ENCODE results near the gene GNG7.
A peak's percentile ranks its signal among the peaks of the same experiment; 100 is the strongest.
"Not testable (repeated sequence)": the region's sequence is repeated elsewhere in the genome, so short reads cannot be mapped to it uniquely, and the experiment has no call there.

The GNG7 gene

DNA sequence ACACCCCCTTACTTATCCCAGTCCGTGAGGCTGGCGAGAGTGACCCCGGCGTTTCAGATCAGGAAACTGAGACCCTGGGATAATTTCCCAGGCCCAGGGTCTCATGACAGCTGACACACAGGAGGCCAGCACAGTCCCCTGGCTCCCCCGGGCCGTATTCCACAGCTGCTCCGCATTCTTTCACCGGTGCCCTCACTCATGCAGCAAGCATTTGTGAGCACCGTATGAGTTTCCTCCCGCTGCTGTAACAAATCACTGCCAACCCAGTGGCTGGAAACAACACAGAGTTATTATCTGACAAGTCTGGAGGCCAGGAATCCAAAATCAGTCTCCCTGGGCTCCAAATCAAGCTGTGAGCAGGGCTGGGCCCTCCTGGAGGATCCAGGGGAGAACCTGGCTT is 205.3 kb downstream of the GNG7 start:
- no peak for DNase-seq

DNA sequence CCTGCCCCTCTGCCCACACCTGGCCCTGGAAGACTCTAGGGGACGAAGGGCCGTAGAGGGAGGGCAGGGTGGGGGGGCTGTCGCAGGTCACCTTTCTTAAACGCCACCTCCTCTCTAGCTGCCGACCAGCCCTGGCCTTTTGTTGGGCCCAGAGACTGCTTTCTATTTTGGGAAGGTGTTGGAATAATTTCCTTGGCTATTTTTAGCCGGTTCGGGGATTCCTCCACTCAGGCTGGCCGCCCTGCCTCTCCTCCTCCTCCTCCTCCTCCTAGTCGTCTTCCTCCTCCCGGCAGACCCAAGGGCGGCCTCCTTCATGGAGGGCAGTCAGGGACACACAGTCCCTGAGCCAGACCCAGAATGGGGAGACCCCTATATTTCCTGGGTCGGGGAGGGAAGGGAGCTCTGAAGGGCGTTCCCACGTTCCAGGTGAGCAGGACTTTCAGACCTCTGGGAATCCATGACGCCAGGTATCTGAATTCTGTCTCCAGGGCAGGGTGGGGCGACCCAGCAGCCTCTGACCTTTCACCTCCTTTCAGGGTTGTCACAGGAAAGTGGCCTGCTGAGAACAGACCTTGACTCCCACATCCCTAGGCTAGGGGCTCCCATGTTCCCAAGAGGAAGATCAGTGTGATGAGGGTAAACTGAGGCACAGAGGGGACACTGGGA is 206.7 kb downstream of the GNG7 start:
- no peak for DNase-seq

DNA sequence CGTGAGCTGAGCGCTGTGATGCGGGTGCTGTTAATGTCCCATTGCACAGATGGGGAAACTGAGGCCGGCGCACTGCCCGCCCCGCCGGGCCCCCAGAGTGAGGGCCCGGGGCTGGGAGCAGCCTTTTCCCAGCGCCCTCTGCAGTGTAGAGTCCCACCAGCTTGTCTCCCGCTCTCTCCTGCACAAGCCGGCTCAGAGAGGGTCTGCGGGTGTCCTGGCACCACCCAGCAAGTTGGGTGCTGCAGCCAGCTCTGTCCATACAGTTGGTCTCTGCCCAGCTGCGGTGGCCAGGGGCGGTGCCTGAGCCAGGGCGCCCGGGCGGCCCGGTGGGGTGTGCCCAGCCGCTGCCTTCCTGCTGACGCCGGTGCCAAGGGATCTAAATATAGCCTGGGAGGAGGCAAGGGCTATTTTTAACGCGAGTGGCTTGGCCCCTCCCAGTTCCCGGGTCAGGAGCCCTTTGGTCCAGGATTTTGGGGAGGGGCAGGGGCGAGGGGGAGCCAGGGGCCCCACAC is 207.3 kb downstream of the GNG7 start:
- peak; percentile 55 to 66 for DNase-seq

- DNase-seq: peak; percentile 68 to 71
Measured at GRCh38 chr19:2494447-2495129, 207.9 kb downstream of the GNG7 start.

DNA sequence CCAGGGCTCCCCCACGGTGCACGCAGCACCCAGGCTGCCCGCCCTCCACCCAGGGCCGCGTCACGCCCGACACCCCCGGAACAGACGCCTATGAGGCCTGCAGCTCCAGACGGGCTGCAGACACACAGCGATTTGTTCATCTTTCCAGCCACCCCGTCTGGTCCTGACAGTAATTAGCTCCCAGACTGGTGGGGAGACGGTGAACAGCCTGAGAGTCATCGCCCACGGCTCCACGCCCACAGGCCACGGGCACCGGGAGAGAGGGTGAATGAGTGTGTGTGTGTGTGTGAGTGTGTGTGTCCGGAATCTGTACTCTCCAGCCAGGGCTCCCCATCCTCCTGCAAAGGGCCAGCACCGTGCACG is 208.4 kb downstream of the GNG7 start:
- peak in 1 of 2 donors; percentile 21 for DNase-seq

DNA sequence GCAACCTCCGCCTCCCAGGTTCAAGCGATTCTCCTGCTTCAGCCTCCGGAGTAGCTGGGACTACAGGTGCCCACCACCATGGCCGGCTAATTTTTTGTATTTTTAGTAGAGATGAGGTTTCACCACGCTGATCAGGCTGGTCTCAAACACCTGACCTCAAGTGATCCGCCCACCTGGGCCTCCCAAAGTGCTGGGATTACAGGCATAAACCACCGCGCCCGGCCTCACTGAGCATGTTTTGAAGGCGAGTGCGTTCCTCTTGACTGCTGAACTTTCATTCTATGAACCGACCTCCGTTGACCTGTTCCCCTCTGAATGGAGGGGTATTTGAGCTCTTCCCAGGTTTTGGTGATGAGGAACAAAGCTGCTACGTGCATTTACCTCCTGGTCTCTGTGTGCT is 209.0 kb downstream of the GNG7 start:
- not testable (repeated sequence) for DNase-seq

DNA sequence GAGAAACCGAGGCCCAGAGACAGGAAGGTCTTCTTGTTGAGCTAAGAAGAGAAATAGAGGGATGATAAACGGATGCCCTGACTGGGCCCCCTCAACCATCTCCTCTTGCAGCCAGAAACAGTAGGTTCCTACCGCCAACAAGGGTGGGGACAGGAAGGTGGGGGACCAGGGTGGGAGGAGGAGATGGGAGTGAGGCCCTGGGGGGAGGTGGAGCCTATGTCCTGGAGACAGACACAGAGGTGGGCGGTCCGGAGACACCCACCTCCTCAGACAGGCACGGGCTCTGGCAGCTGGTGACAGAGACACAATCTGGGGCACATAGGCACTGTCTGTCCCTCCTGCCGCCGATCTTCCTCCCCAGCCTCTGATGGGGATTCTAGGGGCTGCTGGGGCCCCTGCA is 209.6 kb downstream of the GNG7 start:
- no peak for DNase-seq

GRCh38 chr19:2491130-2491801 is 211.2 kb downstream of the GNG7 start:
- DNase-seq: peak in 1 of 2 donors; percentile 15

GRCh38 chr19:2490659-2491058 is 211.8 kb downstream of the GNG7 start:
- DNase-seq: no peak

DNA sequence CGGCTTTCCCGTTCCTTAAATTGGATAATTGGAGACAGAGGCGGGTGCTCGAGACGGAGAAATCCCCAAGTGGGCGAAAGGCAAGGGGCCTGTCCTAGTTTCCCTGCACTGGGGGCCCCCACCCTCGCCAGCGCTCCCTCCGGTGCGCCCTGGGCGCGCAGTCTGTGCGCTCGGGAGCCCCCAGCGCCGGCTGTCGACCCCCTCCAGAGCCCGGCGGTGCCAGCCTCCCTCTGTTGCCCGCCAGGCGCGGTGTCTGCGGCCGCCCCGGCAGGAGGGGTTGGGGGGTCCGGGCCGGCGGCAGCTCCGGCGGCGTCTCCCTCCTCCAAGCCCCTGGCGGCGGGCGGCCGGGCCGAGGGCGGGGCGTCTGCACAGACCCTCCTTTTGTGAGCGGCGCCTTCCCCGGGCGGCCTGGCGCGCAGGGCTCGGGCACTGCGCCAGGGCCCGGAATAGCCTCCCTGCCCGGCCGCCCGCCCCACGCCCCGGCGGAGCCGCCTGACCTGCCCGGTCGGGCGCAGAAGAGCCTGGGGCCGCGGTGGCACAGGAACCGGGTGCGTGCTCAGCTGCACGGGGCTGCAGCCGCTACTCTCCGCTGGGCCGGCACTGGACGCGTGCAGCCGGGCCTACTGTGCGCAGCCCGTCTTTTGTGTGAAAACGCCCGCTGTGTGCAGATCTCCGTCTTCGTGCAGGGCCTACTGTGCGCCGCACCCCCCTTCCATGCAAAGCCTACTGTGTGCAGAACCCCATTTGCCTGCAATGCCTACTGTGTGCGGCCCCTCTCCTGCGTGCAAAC is 213.4 kb downstream of the GNG7 start:
- DNase-seq: no peak

DNA sequence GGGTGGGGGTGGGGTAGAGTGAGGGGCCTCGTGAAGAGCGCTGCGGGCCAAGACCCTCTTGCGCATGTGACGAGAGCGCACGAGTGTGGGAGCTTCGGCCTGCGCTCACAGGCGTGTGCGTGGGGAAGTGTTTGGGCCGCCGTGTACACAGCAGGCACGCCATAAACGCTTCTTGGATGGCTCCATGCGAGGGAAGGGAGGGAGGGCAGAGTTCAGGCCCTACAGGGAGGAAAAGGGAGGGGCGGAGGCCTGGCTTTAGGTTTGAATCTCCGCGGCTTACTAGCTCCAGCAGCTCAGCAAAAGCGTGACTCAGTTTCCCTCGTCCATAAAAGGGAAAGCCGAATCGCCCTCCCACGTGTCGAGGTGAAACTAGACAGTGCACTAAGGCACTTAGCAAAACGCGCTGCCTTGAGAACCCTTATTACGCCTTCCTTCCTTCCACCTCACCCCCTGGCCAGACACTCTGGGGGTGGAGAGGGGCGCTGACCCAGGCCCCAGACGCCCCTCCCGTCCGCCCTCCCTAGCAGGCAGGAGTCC is 214.0 kb downstream of the GNG7 start:
- DNase-seq: no peak

- DNase-seq: peak in 1 of 2 donors; percentile 21
Measured at GRCh38 chr19:2487842-2488241, 214.7 kb downstream of the GNG7 start.

DNA sequence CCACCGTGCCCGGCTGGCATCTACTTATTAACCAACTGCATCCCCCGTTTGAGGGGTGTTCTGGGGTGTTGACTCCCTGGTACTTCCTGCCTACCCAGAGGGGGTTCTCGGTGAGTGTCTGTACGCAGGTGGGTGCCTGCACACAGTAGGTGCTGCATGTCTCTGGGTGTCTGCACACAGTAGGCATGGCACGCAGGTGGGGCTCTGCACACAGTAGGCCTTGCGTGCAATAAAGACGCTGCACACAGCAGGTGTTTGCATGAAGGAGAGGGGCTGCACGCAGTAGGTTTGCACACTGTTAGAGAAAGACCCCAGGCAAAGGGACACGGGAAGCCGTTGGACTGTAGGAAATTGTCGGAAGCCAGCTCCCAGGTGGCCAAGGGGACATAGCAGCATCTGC is 215.4 kb downstream of the GNG7 start:
- DNase-seq: no peak

DNA sequence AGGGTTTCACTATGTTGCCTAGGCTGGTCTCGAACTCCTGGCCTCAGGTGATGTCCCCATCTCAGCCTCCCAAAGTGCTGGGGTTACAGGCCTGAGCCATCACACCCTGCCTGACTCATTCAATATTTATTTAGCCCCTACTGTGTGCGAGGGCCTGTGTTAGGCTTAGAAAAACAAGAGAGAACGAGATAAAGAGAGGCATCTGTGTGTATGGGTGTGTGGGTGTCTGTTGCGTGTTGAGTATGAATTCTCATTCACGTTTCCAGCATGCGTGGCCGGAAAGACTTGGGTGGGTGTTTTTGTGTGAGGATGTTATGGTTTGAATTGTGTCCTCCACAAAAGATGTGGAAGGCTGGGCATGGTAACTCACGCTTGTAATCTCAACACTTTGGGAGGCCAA is 217.1 kb downstream of the GNG7 start:
- DNase-seq: no peak

GRCh38 chr19:2484178-2484937 is 218.1 kb downstream of the GNG7 start:
- no peak for DNase-seq

GRCh38 chr19:2483484-2484151 is 218.9 kb downstream of the GNG7 start:
- no peak for DNase-seq

DNA sequence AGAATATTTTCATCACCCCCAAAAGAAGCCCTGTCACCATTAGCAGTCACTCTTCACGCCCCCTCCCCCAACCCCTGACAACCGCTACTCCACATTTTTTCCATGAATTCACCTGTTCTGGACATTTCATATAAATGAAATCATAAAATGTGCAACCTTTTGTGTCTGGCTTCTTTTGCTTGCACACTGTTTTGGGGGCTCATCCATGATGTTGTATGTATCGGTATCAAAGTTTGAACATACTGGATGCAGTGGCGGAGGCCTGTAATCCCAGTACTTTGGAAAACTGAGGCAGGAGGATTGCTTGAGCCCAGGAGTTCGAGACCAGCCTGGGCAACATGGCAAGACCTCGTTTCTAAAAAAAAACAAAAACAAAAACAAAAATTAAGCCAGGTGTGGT is 219.4 kb downstream of the GNG7 start:
- no peak for DNase-seq

GRCh38 chr19:2482354-2483038 is 220.0 kb downstream of the GNG7 start:
- DNase-seq: no peak

GRCh38 chr19:2481466-2481865 is 221.0 kb downstream of the GNG7 start:
- no peak for DNase-seq

GRCh38 chr19:2479556-2480194 is 222.8 kb downstream of the GNG7 start:
- no peak for DNase-seq
